H1 (cell line): ENCODE measurements around the gene RASD1.
"Not testable (repeated sequence)": the region's sequence is repeated elsewhere in the genome, so short reads cannot be mapped to it uniquely, and the experiment has no call there.

Experiments used
- NANOG ChIP-seq: IDR thresholded peaks from 2 replicates; pipeline ENCODE4 v1.6.1; 2011; ENCODE audit warnings: low read length, low read depth, mild to moderate bottlenecking, inconsistent platforms; ENCODE audit not compliant: insufficient read depth, poor library complexity, severe bottlenecking
- POLR2A ChIP-seq, 2 experiments: IDR thresholded peaks; 1 replicate in 1 of 2; 2 replicates in 1 of 2; pipeline ENCODE4 v1.6.1; 2011; ENCODE audit warnings: low read depth in 2 of 2, low read length in 2 of 2, mild to moderate bottlenecking in 2 of 2; ENCODE audit errors: control extremely low read depth in 1 of 2

GRCh38 chr17:17486416-17486815, 9.8 kb downstream of the RASD1 start:
- not testable (repeated sequence) for TF ChIP-seq NANOG; POLR2A (IDR thresholded peaks at IDR 0.05; ENCODE audit: control extremely low read depth in 1 of 2, low read depth in 2 of 2, low read length in 2 of 2)
